Sigmoid colon (tissue), 4 donors: ENCODE measurements around the gene BCAS3.

ENCODE experiments used
- EP300 ChIP-seq, 4 donors: sonication (generic); formaldehyde crosslinking; IDR thresholded peaks; one replicate each; pipeline ENCODE4 v1.6.1; 2017; ENCODE audit warnings: antibody characterized with exemption in 4 of 4
- POLR2A ChIP-seq, 2 donors: fragments of 450-650 bp; IDR thresholded peaks; one replicate each; pipeline ENCODE4 v1.6.1; 2016; ENCODE audit warnings: antibody characterized with exemption in 2 of 2, mild to moderate bottlenecking in 2 of 2, moderate library complexity in 2 of 2

GRCh38 chr17:61239327-61239726, 561.7 kb downstream of the BCAS3 start:
- TF ChIP-seq POLR2A (IDR thresholded peaks at IDR 0.05), result no peak
- no peak for TF ChIP-seq EP300 (IDR thresholded peaks at IDR 0.05)
